ENCODE measurements around the gene USHBP1. TPM values are rescaled to one million over a fixed set of nuclear protein-coding genes. Genes with fewer than 3 reads are reported as not detected.

The USHBP1 gene
- total and polyA plus RNA-seq, 2 of the 13 experiments (the other 11 are each of a cell fraction or from before 2014, with no cell fraction given), result 0.15 to 1.5 TPM

DNA sequence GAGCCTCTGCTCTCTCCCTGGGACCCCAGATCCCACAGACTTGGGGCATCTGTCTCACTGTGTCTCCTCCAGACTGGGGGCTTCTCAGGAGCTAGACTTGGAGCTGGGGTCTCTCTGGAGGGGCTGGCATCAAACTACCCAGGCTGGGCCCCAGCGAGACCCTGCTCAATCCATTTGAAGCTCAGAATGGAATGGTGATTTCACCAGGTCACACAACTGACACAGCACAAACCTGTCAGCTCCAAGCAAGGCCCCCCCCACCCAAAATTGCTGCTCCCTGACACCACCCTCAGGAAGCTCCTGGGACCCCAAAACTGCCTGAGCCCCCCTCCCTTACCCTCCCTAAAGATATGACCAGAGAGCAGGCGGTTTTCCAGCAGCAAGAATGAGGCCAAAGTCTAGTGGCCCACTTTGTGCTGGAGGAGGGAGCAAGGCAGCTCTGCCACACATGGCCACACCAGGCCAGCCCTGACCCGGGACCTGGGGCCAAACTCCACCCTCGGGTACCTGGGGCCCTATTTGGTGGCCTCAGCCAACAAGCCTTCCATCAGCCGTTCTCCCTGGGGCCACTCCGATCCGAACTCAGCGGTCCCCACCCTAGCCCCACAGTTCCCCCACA, 21.2 kb downstream of the USHBP1 start (continued):
- TF ChIP-seq NR2F6 (IDR thresholded peaks at IDR 0.05), result peak; percentile 38; the same call in 1 of the 2 replicates
- peak; percentile 48; the same call in 1 of the 2 replicates for TF ChIP-seq NR2F6 (CRISPR knock-in tag; IDR thresholded peaks at IDR 0.05)
- TF ChIP-seq CCDC6 (CRISPR knock-in tag; IDR thresholded peaks at IDR 0.05), result peak; percentile 47; the same call in 1 of the 2 replicates
- TF ChIP-seq ZBTB7B (CRISPR knock-in tag; IDR thresholded peaks at IDR 0.05), result peak; percentile 57; the same call in 1 of the 2 replicates
- TF ChIP-seq ZNF737 (CRISPR knock-in tag; IDR thresholded peaks at IDR 0.05; ENCODE audit: borderline replicate concordance), result no peak
- TF ChIP-seq ZBTB25 (CRISPR knock-in tag; IDR thresholded peaks at IDR 0.05), result no peak
- TF ChIP-seq RAD21 (CRISPR knock-in tag; IDR thresholded peaks at IDR 0.05), result no peak
- peak; percentile 48; the same call in 1 of the 2 replicates for TF ChIP-seq ZFX (CRISPR knock-in tag; IDR thresholded peaks at IDR 0.05; ENCODE audit: low read depth)
- TF ChIP-seq ZNF768 (CRISPR knock-in tag; IDR thresholded peaks at IDR 0.05), result no peak
- TF ChIP-seq, protein P1, sequence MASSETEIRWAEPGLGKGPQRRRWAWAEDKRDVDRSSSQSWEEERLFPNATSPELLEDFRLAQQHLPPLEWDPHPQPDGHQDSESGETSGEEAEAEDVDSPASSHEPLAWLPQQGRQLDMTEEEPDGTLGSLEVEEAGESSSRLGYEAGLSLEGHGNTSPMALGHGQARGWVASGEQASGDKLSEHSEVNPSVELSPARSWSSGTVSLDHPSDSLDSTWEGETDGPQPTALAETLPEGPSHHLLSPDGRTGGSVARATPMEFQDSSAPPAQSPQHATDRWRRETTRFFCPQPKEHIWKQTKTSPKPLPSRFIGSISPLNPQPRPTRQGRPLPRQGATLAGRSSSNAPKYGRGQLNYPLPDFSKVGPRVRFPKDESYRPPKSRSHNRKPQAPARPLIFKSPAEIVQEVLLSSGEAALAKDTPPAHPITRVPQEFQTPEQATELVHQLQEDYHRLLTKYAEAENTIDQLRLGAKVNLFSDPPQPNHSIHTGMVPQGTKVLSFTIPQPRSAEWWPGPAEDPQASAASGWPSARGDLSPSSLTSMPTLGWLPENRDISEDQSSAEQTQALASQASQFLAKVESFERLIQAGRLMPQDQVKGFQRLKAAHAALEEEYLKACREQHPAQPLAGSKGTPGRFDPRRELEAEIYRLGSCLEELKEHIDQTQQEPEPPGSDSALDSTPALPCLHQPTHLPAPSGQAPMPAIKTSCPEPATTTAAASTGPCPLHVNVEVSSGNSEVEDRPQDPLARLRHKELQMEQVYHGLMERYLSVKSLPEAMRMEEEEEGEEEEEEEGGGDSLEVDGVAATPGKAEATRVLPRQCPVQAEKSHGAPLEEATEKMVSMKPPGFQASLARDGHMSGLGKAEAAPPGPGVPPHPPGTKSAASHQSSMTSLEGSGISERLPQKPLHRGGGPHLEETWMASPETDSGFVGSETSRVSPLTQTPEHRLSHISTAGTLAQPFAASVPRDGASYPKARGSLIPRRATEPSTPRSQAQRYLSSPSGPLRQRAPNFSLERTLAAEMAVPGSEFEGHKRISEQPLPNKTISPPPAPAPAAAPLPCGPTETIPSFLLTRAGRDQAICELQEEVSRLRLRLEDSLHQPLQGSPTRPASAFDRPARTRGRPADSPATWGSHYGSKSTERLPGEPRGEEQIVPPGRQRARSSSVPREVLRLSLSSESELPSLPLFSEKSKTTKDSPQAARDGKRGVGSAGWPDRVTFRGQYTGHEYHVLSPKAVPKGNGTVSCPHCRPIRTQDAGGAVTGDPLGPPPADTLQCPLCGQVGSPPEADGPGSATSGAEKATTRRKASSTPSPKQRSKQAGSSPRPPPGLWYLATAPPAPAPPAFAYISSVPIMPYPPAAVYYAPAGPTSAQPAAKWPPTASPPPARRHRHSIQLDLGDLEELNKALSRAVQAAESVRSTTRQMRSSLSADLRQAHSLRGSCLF (CRISPR knock-in tag; IDR thresholded peaks at IDR 0.05; ENCODE audit: borderline replicate concordance), result no peak
- no peak for TF ChIP-seq MYNN (CRISPR knock-in tag; IDR thresholded peaks at IDR 0.05; ENCODE audit: low read depth)
- TF ChIP-seq PRPF4 (IDR thresholded peaks at IDR 0.05; ENCODE audit: low read depth, low read length, poor library complexity, severe bottlenecking), result no peak
- no peak for TF ChIP-seq WIZ (CRISPR knock-in tag; IDR thresholded peaks at IDR 0.05)
- TF ChIP-seq ZNF746 (CRISPR knock-in tag; IDR thresholded peaks at IDR 0.05), result no peak; the same call in 1 of the 2 replicates
- TF ChIP-seq, protein P2, sequence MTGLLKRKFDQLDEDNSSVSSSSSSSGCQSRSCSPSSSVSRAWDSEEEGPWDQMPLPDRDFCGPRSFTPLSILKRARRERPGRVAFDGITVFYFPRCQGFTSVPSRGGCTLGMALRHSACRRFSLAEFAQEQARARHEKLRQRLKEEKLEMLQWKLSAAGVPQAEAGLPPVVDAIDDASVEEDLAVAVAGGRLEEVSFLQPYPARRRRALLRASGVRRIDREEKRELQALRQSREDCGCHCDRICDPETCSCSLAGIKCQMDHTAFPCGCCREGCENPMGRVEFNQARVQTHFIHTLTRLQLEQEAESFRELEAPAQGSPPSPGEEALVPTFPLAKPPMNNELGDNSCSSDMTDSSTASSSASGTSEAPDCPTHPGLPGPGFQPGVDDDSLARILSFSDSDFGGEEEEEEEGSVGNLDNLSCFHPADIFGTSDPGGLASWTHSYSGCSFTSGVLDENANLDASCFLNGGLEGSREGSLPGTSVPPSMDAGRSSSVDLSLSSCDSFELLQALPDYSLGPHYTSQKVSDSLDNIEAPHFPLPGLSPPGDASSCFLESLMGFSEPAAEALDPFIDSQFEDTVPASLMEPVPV (CRISPR knock-in tag; IDR thresholded peaks at IDR 0.05), result 0 out of 2 replicates have a peak, but pooled peaks have one; percentile 39
- 0 out of 2 replicates have a peak, but pooled peaks have one; percentile 42 for TF ChIP-seq ZNF747 (CRISPR knock-in tag; IDR thresholded peaks at IDR 0.05; ENCODE audit: borderline replicate concordance)
- TF ChIP-seq CAMTA2 (CRISPR knock-in tag; IDR thresholded peaks at IDR 0.05; ENCODE audit: borderline replicate concordance), result no peak
- no peak for TF ChIP-seq ZKSCAN1 (IDR thresholded peaks at IDR 0.05; ENCODE audit: low read length)
- TF ChIP-seq ZBTB1 (CRISPR knock-in tag; IDR thresholded peaks at IDR 0.05; ENCODE audit: borderline replicate concordance), result no peak
- TF ChIP-seq, protein P3, sequence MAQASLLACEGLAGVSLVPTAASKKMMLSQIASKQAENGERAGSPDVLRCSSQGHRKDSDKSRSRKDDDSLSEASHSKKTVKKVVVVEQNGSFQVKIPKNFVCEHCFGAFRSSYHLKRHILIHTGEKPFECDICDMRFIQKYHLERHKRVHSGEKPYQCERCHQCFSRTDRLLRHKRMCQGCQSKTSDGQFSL (CRISPR knock-in tag; IDR thresholded peaks at IDR 0.05), result 0 out of 2 replicates have a peak, but pooled peaks have one; percentile 17
- TF ChIP-seq MYC (CRISPR knock-in tag; IDR thresholded peaks at IDR 0.05; ENCODE audit: borderline replicate concordance), result peak; percentile 73; the same call in 1 of the 2 replicates
- TF ChIP-seq ZNF672 (CRISPR knock-in tag; IDR thresholded peaks at IDR 0.05), result no peak

All from HepG2 (cell line).